H54 (cell line): Measurements from ENCODE around the gene TSR3.
A peak's percentile ranks its signal among the peaks of the same experiment; 100 is the strongest.

Experiments
- DNase-seq: peaks from one replicate; pipeline ENCODE4 v3.0.0; 2011; ENCODE audit warnings: low spot score, mixed read lengths; ENCODE audit not compliant: insufficient read length
- FAIRE-seq: peaks from 3 replicates; lab custom pipeline; 2011; peaks lifted over from hg19 to GRCh38; lab: Jason Lieb, UNC
- POLR2A ChIP-seq: IDR thresholded peaks from 2 replicates; pipeline ENCODE4 v1.6.1; 2011; ENCODE audit warnings: low read depth, mild to moderate bottlenecking, low read length

Gene TSR3

GRCh38 chr16:1343428-1344242 lies 8.0 kb downstream of the TSR3 start:
- FAIRE-seq (no peak), DNase-seq (no peak)
- no peak for TF ChIP-seq POLR2A

- DNase-seq = peak; percentile 100
- FAIRE-seq = peak; percentile 88
- no peak for TF ChIP-seq POLR2A
Measured at GRCh38 chr16:1342526-1343427, 8.9 kb downstream of the TSR3 start.

- TF ChIP-seq POLR2A = no peak
- FAIRE-seq (no peak), DNase-seq (no peak)
Measured at GRCh38 chr16:1341495-1342420, 9.9 kb downstream of the TSR3 start.

- FAIRE-seq (no peak), DNase-seq (no peak)
- TF ChIP-seq POLR2A = no peak
Measured at GRCh38 chr16:1340730-1341494, 10.8 kb downstream of the TSR3 start.

- no peak for TF ChIP-seq POLR2A
- DNase-seq = no peak
- FAIRE-seq = no peak
Measured at GRCh38 chr16:1338855-1339675, 12.6 kb downstream of the TSR3 start.

GRCh38 chr16:1338119-1338730 lies 13.5 kb downstream of the TSR3 start:
- TF ChIP-seq POLR2A = no peak
- no peak for DNase-seq
- FAIRE-seq = no peak

- DNase-seq = no peak
- no peak for FAIRE-seq
- no peak for TF ChIP-seq POLR2A
Measured at GRCh38 chr16:1337486-1337885, 14.2 kb downstream of the TSR3 start.

- DNase-seq = no peak
- TF ChIP-seq POLR2A = no peak
- FAIRE-seq = no peak
Measured at GRCh38 chr16:1336619-1337018, 15.1 kb downstream of the TSR3 start.

- no peak for TF ChIP-seq POLR2A
- DNase-seq = no peak
- no peak for FAIRE-seq
Measured at GRCh38 chr16:1335996-1336395, 15.7 kb downstream of the TSR3 start.

GRCh38 chr16:1335211-1335971 lies 16.3 kb downstream of the TSR3 start:
- no peak for DNase-seq
- no peak for FAIRE-seq
- TF ChIP-seq POLR2A = no peak

- no peak for TF ChIP-seq POLR2A
- DNase-seq = no peak
- no peak for FAIRE-seq
Measured at GRCh38 chr16:1334739-1335138, 16.9 kb downstream of the TSR3 start.
